ENCODE results near the gene LRMDA.

DNA sequence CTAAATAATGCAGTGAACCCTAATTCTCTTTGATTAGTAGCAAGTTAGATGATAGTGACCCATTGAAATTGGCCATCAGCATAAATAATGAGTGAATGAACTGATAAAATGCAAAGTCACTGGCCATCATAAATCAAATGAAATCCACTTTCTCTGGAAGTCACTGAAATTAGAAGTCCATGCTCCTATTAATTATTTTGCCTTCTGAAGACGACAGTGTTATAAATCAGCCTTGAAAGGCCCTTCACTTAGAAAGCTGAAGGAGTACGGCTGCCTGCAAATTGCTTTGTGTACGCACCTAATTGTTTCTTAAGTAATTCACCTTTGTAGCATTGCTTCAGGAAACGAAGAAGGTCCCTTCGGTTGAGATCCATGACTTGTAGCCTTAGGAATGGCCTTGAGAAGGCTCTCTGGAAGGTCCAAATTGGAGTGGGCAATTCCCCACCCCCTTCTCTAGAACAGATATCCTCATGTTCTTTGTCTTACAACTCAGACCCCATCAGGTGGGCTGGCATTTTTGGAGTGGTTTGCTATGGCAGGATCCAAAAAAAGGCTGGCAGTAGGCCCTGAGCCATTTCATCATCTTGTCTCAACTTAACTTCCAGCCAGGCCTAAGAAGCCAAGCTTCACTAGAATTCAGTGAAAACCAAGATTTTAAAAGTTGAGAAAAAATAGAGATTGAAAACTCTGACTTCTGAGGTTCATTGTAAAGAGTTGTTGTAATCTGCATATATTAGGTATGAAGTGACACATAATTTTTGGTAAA lies 420.3 kb downstream of the LRMDA start:
- TF ChIP-seq, protein P1, sequence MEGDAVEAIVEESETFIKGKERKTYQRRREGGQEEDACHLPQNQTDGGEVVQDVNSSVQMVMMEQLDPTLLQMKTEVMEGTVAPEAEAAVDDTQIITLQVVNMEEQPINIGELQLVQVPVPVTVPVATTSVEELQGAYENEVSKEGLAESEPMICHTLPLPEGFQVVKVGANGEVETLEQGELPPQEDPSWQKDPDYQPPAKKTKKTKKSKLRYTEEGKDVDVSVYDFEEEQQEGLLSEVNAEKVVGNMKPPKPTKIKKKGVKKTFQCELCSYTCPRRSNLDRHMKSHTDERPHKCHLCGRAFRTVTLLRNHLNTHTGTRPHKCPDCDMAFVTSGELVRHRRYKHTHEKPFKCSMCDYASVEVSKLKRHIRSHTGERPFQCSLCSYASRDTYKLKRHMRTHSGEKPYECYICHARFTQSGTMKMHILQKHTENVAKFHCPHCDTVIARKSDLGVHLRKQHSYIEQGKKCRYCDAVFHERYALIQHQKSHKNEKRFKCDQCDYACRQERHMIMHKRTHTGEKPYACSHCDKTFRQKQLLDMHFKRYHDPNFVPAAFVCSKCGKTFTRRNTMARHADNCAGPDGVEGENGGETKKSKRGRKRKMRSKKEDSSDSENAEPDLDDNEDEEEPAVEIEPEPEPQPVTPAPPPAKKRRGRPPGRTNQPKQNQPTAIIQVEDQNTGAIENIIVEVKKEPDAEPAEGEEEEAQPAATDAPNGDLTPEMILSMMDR (IDR thresholded peaks at IDR 0.05), result no peak
- no peak for TF ChIP-seq POLR2A (IDR thresholded peaks at IDR 0.05)
